Loucy (cell line): ENCODE data around the gene DIPK2A.

Experiments
- H2AFZ ChIP-seq: fragments of 200-600 bp; sonication (generic); 2 replicates; pipeline ENCODE4 v1.6.0; 2016; ENCODE audit warnings: antibody characterized with exemption, mild to moderate bottlenecking, low read length, moderate library complexity
- H3F3A ChIP-seq: fragments of 200-600 bp; 2 replicates; pipeline ENCODE4 v1.6.0; 2016; ENCODE audit warnings: antibody characterized with exemption, low read depth, mild to moderate bottlenecking
- H3K27me3 ChIP-seq: fragments of 200-600 bp; sonication (generic); 2 replicates; pipeline ENCODE4 v1.6.1; 2014; ENCODE audit warnings: low read length, mild to moderate bottlenecking; ENCODE audit not compliant: insufficient read depth, poor library complexity, severe bottlenecking
- H3K36me3 ChIP-seq: fragments of 200-600 bp; sonication (generic); 2 replicates; pipeline ENCODE4 v1.6.1; 2016; ENCODE audit warnings: low read length; ENCODE audit not compliant: insufficient read depth
- H3K4me1 ChIP-seq: fragments of 200-600 bp; sonication (generic); 2 replicates; pipeline ENCODE4 v1.5.1; 2014; ENCODE audit warnings: low read length, mild to moderate bottlenecking; ENCODE audit not compliant: insufficient read depth, poor library complexity, severe bottlenecking
- H3K4me2 ChIP-seq: fragments of 200-600 bp; sonication (generic); 2 replicates; pipeline ENCODE4 v1.6.0; 2014; ENCODE audit warnings: antibody characterized with exemption, low read length, low read depth, mild to moderate bottlenecking; ENCODE audit not compliant: poor library complexity, severe bottlenecking
- H3K4me3 ChIP-seq: fragments of 200-600 bp; sonication (generic); 2 replicates; pipeline ENCODE4 v1.5.1; 2014; ENCODE audit warnings: low read length, mild to moderate bottlenecking, mixed read lengths; ENCODE audit not compliant: poor library complexity, severe bottlenecking
- H3K79me2 ChIP-seq: fragments of 200-600 bp; sonication (generic); 2 replicates; pipeline ENCODE4 v1.6.1; 2014; ENCODE audit warnings: low read length; ENCODE audit not compliant: insufficient read depth
- H3K9ac ChIP-seq: fragments of 200-600 bp; sonication (generic); 2 replicates; pipeline ENCODE4 v1.6.0; 2014; ENCODE audit warnings: mild to moderate bottlenecking, low read depth, low read length, moderate library complexity; ENCODE audit not compliant: poor library complexity, severe bottlenecking
- H3K9me2 ChIP-seq: fragments of 200-600 bp; sonication (generic); replicated peaks from 2 replicates; pipeline ENCODE4 v1.6.1; 2016; ENCODE audit warnings: low read depth, low read length, mixed read lengths
- H3K9me3 ChIP-seq: fragments of 200-600 bp; sonication (generic); 2 replicates; pipeline ENCODE4 v1.6.1; 2014; ENCODE audit warnings: mild to moderate bottlenecking, antibody characterized with exemption, low read length, low read depth; ENCODE audit not compliant: insufficient read depth
- H4K20me1 ChIP-seq: fragments of 200-600 bp; sonication (generic); 2 replicates; pipeline ENCODE4 v1.6.0; 2014; ENCODE audit warnings: antibody characterized with exemption, low read length, mild to moderate bottlenecking; ENCODE audit not compliant: insufficient read depth, poor library complexity, severe bottlenecking
- EZH2phosphoT487 ChIP-seq: fragments of 200-600 bp; IDR thresholded peaks from 2 replicates; pipeline ENCODE4 v1.6.1; 2018; ENCODE audit warnings: antibody characterized with exemption, mild to moderate bottlenecking, moderate library complexity, borderline replicate concordance
- TF ChIP-seq, protein P1 (sequence below): fragments of 200-600 bp; sonication (generic); conservative IDR thresholded peaks from 2 replicates; pipeline ENCODE4 v1.5.1; 2014; ENCODE audit warnings: mild to moderate bottlenecking, antibody characterized with exemption, low read length

DIPK2A gene

GRCh38 chr3:143971359-143972154 is at the start of gene DIPK2A:
Gene DIPK2A, plus strand, starts transcription at chr3:143971823. Its CDS starts 510 bp downstream, at chr3:143972333.
- Histone ChIP-seq H3K9me2 (no peaks in the 10 kb centered on the region), H2AFZ (peak within 1 kb of the TSS; percentile 80), H3K27me3 (no peaks in the 10 kb centered on the region), H3K4me2 (peak within 1 kb of the TSS; percentile 92), H3F3A (no peaks in the 10 kb centered on the region), H3K4me3 (peak within 1 kb of the TSS; percentile 84), H3K9ac (peak within 1 kb of the TSS; percentile 84), H3K9me3 (no peaks in the 10 kb centered on the region), H3K79me2 (peaks cover 43% of the 10 kb centered on the region), H3K4me1 (peaks cover 33% of the 10 kb centered on the region), H4K20me1 (peaks cover 31% of the 10 kb centered on the region), H3K36me3 (no peaks in the 10 kb centered on the region)
- TF ChIP-seq, protein P1, sequence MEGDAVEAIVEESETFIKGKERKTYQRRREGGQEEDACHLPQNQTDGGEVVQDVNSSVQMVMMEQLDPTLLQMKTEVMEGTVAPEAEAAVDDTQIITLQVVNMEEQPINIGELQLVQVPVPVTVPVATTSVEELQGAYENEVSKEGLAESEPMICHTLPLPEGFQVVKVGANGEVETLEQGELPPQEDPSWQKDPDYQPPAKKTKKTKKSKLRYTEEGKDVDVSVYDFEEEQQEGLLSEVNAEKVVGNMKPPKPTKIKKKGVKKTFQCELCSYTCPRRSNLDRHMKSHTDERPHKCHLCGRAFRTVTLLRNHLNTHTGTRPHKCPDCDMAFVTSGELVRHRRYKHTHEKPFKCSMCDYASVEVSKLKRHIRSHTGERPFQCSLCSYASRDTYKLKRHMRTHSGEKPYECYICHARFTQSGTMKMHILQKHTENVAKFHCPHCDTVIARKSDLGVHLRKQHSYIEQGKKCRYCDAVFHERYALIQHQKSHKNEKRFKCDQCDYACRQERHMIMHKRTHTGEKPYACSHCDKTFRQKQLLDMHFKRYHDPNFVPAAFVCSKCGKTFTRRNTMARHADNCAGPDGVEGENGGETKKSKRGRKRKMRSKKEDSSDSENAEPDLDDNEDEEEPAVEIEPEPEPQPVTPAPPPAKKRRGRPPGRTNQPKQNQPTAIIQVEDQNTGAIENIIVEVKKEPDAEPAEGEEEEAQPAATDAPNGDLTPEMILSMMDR: no peak
- TF ChIP-seq EZH2phosphoT487: no peak

GRCh38 chr3:143924522-143925285 is 46.9 kb upstream of the DIPK2A start:
- no peak overlapping the region for H3K9ac ChIP-seq
- H3K4me2 ChIP-seq: no peak overlapping the region
- TF ChIP-seq, protein P1: no peak
- TF ChIP-seq EZH2phosphoT487: no peak
- H3F3A ChIP-seq: no peaks in the 10 kb centered on the region
- no peaks in the 10 kb centered on the region for H3K27me3 ChIP-seq
- H3K36me3 ChIP-seq: no peaks in the 10 kb centered on the region
- H4K20me1 ChIP-seq: no peaks in the 10 kb centered on the region
- no peaks in the 10 kb centered on the region for H3K9me3 ChIP-seq
- no peaks in the 10 kb centered on the region for H3K4me1 ChIP-seq
- no peaks in the 10 kb centered on the region for H3K9me2 ChIP-seq
- no peak overlapping the region for H2AFZ ChIP-seq
- no peaks in the 10 kb centered on the region for H3K79me2 ChIP-seq
- H3K4me3 ChIP-seq: no peak overlapping the region

- Histone ChIP-seq H3K9me2 (no peaks in the 10 kb centered on the region), H3K9me3 (no peaks in the 10 kb centered on the region), H3K27me3 (no peaks in the 10 kb centered on the region), H3K4me2 (no peak overlapping the region), H2AFZ (no peak overlapping the region), H3K4me1 (no peaks in the 10 kb centered on the region), H3K4me3 (no peak overlapping the region), H3F3A (no peaks in the 10 kb centered on the region), H3K9ac (no peak overlapping the region), H3K79me2 (no peaks in the 10 kb centered on the region), H3K36me3 (no peaks in the 10 kb centered on the region), H4K20me1 (no peaks in the 10 kb centered on the region)
- TF ChIP-seq, protein P1: no peak
- TF ChIP-seq EZH2phosphoT487: no peak
These were observed 43.6 kb upstream of the DIPK2A start for GRCh38 chr3:143928056-143928455.
